HS-27A (cell line): ENCODE data around the gene DOP1A.

Source experiments
- DNase-seq: peaks from one replicate; pipeline ENCODE4 v3.0.0-alpha.2; 2012; ENCODE audit warnings: low read depth, missing footprints

DOP1A gene

GRCh38 chr6:83215131-83216047, 147.9 kb downstream of the DOP1A start:
- DNase-seq = no peak

GRCh38 chr6:83216806-83217205, 149.3 kb downstream of the DOP1A start:
- DNase-seq = no peak
